Measurements from ENCODE around the gene CCDC186. TPM values are rescaled to one million over a fixed set of nuclear protein-coding genes. Genes with fewer than 3 reads are reported as not detected.

The CCDC186 gene
- total and polyA plus RNA-seq, 2 of the 8 experiments (the other 6 are each of a cell fraction or from before 2014, with no cell fraction given): 3.0 to 30.3 TPM

DNA sequence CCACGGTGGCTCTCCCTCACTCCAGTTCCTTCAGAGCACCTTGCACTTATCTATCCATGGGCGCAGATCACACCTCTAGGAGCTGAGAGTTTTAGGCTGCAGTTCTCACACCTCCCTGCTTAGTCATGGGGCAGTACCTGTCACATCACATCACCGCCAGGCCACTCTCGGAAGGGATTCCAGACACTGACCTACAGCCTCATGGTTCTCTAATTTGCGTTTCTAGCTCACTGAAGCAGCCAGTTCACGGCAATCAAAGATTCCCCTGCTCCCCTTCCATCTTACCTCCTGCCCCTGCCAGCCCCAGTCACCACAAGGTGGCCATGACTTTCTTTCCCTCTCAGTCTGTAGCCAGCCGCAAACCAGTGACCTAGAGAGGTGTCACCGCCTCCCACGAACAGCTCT is 96.2 kb downstream of the CCDC186 start (continued):
- no peak for TF ChIP-seq NANOG (IDR thresholded peaks at IDR 0.05; ENCODE audit: insufficient read depth, low read depth, low read length, poor library complexity, severe bottlenecking)
- TF ChIP-seq SIX5 (IDR thresholded peaks at IDR 0.05; ENCODE audit: low read depth, low read length): no peak
- TF ChIP-seq POLR2AphosphoS5 (IDR thresholded peaks at IDR 0.05; ENCODE audit: low read depth, low read length): no peak
- TF ChIP-seq SRF (IDR thresholded peaks at IDR 0.05; ENCODE audit: low read depth, low read length): no peak
- TF ChIP-seq ZNF274 (IDR thresholded peaks at IDR 0.05; ENCODE audit: borderline replicate concordance, extremely low read depth, low read length): no peak
- TF ChIP-seq, protein P1, sequence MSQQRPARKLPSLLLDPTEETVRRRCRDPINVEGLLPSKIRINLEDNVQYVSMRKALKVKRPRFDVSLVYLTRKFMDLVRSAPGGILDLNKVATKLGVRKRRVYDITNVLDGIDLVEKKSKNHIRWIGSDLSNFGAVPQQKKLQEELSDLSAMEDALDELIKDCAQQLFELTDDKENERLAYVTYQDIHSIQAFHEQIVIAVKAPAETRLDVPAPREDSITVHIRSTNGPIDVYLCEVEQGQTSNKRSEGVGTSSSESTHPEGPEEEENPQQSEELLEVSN (IDR thresholded peaks at IDR 0.05): no peak; the same call in 1 of the 2 replicates
